Hematopoietic multipotent progenitor cell (in vitro differentiated cells): ENCODE results near the gene SNRPN. TPM values are rescaled to one million over a fixed set of nuclear protein-coding genes. Genes with fewer than 3 reads are reported as not detected.
A peak's percentile ranks its signal among the peaks of the same experiment; 100 is the strongest.
"Not testable (repeated sequence)": the region's sequence is repeated elsewhere in the genome, so short reads cannot be mapped to it uniquely, and the experiment has no call there.

Experiments used
- DNase-seq, 3 donors: peaks; one replicate each; pipeline ENCODE4 v3.0.0-alpha.2; 2011 to 2015; ENCODE audit warnings: low read depth in 2 of 3, low spot score in 2 of 3
- total RNA-seq: library from RNA; depleted of rRNA; stranded (reverse); fragments of >200 nt; gene quantifications from one replicate; pipeline ENCODE4 v1.2.3, GENCODE V29; 2012

Gene SNRPN
- total RNA-seq = 74.9 TPM

DNA sequence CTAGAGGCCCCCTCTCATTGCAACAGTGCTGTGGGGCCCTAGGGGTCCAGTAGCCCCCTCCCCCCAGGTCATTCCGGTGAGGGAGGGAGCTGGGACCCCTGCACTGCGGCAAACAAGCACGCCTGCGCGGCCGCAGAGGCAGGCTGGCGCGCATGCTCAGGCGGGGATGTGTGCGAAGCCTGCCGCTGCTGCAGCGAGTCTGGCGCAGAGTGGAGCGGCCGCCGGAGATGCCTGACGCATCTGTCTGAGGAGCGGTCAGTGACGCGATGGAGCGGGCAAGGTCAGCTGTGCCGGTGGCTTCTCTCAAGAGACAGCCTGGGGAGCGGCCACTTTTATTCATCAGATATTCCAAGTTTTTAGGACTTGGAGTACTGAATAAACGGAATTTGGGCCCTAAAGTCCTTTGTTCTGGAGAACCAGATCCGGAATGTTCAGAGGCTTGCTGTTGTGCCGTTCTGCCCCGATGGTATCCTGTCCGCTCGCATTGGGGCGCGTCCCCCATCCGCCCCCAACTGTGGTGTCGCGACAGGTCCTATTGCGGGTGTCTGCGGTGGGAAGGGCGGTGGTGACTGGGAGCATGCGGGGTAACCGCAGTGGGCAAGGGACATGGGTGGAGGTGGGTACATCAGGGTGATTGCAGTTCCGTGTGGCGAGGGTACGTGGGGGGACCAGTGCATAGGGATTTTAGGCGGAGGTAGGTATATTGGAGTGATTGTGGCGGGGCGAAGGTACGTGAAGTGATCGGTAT, at the start of gene SNRPN, which contains the start of gene SNURF:
Gene SNRPN (plus strand): TSS at position 205 of the 748 bp plus-strand sequence. CDS start 19,467 bp downstream, outside the sequence.
Gene SNURF (plus strand): TSS at position 205 of the 748 bp plus-strand sequence. CDS start 62 bp downstream, at position 267.
- peak; percentile 21 to 43 (median 39) for DNase-seq

GRCh38 chr15:24916305-24917009, 38.3 kb upstream of the SNRPN start:
- DNase-seq = peak in 2 of 3 donors; percentile 75 to 88

DNA sequence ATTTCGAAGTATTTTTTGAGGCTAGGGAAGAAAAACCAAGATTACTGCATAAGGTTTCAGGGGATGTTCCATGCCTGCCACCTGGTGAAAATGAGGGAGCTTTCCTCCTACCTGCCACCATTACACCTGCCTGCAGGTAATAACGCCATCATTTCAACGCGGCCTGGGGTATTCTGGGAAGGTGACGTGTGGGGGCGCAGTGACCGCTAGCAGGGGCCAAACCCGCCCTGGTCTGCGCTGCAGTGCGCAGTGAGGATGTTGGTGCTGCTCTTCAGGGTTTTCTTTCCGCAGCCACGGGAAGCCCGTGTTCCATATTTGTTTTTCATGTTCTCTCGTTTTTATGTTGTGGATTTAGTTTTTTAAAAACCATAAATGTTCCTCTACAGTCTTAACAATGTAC, 37.4 kb upstream of the SNRPN start:
- no peak for DNase-seq

GRCh38 chr15:24919446-24919845, 35.3 kb upstream of the SNRPN start:
- no peak for DNase-seq

GRCh38 chr15:24922781-24923180, 32.0 kb upstream of the SNRPN start:
- DNase-seq = not testable (repeated sequence)

DNA sequence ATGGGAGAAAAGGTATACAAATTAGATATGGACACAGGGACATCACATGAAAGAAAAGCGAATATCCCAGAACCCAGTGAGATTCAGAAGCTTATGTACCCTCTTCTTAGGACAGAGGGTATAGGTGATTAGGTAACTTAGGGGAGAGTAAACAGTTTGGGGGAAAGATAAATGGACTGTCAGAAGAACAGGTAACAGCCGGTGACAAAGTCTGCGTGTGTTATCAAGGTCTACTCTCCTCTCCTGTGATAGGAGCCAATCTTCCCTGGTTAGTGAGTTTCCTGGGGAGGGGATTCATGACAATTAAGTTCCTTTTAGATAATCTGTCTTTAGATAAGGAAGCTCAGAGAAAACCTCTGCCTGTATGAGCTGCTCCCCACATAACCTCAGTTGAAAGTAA, 30.6 kb upstream of the SNRPN start:
- DNase-seq = no peak

DNA sequence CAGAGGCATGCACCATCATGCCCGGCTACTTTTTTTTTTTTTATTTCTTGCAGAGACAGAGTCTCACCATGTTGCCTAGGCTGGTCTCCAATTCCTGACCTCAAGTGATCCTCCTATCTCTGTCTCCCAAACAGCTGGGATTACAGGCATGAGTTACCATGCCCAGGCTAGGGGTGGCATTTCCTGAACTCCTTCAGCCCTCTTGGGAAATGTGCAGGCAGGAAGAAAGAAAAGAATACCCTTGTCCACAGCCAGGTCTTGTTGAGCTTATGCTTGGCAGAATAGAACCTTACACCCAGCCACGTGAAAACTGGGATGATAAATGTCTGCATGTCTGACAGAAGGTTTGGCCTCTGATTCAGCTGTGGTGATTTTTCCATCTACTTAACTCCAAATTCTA, 30.2 kb upstream of the SNRPN start:
- no peak for DNase-seq

- DNase-seq = not testable (repeated sequence)
Measured at GRCh38 chr15:24931874-24932732, 22.7 kb upstream of the SNRPN start.

GRCh38 chr15:24933716-24934115, 21.1 kb upstream of the SNRPN start:
- no peak for DNase-seq

DNA sequence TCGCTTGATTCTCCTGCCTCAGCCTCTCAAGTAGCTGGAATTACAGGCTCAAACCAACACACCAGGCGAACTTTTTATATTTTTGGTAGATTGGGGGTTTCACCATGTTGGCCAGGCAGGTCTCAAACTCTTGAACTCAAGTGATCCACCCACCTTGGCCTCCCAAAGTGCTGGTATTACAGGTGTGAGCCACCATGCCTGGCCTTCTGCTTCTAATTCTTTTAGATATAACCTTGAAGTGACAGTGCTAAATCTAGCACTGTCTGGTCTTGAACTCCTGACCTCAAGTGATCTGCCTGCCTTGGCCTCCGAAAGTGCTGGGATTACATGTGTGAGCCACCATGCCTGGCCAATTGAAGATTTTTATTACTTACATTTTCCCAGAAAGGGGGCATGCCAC, 16.6 kb upstream of the SNRPN start:
- not testable (repeated sequence) for DNase-seq

GRCh38 chr15:24940236-24940635, 14.6 kb upstream of the SNRPN start:
- DNase-seq = no peak

- no peak for DNase-seq
Measured at GRCh38 chr15:24943361-24943760, 11.4 kb upstream of the SNRPN start.

GRCh38 chr15:24944954-24945353, 9.8 kb upstream of the SNRPN start:
- no peak for DNase-seq

- DNase-seq = no peak
Measured at GRCh38 chr15:24945711-24946110, 9.1 kb upstream of the SNRPN start.

DNA sequence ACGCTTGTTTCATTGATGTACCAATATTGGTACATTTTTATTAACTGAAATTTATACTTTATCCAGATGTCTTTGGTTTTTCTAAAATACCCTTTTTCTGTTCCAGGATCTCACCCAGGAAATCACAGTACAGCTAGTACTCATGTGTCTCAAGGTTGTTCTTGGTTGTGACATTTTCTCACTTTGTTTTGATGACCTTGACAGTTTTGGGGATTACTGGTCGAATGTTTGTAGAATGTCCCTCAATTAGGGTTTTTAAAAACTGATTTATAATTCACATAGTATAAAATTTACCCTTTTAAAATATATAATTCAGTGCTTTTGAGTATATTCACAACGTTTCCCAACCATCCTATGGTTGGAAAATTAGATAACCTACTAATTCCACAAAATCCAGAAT, 6.3 kb upstream of the SNRPN start:
- no peak for DNase-seq

DNA sequence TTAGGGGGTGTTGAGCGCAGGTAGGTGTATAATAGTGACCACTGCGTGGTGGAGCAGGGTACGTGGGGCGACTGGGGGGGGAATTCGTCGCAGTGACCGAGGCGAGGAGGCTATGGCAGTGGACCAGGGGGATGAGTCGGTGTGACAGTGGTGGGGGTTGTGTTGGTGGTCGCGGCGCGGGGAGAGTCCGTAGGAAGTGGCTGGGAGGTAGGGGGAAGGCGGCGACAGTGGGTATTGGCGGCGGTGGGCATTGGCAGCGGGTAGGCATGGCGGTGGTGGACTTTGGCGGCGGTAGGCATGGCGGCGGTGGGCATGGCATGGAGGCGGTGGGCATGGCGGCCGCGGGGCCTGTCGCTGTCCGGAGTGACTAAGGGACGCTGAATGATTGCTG, 739 bp downstream of the SNRPN start:
- peak in 2 of 3 donors; percentile 2 to 5 for DNase-seq

DNA sequence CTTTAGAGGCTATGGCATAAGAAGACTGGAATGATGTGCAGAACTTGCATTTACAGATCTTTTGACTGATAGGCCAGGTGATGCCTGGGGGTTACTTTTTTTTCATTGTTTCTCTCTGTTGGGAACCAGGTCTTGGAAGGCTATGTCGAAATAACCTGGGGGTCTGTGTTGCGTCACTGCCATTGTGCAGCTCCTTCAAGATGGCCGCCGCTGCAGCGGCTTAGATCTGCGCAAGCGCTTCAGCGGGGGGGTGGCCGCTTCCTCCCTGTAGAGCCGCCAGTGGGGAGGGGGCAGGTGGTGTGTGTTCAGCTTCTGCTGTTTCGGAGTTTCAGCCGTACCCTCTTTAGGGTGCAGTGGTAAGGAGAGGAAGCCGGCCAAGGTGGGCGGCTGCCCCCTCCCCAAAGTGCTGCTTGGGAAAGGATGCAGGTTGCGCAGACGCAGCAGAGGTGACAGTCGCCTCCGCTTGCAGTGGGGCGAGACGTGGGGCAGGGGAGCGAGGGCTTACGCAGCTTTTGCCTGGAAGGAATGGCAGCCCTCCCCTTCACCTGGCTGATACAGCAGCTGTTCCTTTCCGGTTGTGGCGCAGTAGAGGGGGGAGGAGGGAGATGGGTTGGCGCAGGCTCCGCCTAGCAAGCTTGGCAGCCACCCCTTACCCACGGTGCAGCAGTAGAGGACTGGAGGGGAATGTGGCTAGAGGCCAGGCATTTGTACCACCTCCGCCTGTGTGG, 1.5 kb downstream of the SNRPN start:
- DNase-seq = peak; percentile 37 to 83 (median 67)

DNA sequence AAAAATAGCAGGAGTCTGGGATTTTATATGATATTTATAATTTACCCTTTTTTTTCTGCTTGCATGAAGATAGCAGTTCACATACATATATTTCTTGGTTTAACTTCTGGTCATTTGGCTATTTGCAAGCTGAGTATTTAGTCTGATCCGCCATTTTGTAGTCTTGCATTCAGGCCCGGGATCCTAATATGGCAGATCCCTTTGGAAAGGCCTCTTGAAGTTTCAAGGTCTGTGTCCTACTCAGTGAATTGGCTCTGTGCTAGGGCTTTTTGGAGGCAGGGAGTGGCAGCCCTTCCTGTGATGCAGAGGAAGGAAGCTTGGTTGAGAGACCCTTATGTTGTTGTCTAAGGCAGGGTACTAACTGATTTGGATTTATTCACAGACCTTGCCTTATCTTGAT, 2.9 kb downstream of the SNRPN start:
- DNase-seq = no peak

DNA sequence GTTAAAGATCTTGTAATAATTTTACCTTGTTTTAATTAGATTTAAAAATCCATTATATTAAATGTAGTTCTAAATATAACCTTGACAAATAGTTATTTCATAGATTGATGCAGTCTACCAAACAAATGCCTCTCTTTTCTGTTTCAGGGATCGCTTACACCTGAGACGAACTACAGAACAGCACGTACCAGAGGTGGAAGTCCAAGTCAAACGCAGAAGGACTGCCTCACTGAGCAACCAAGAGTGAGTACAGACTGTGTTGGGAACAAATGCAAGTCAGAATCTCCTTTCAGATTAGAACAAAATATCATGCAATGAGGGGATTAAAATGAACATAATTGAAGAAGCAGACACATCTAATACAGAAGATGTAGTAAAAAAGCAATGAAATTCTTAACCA, 7.2 kb downstream of the SNRPN start:
- no peak for DNase-seq

GRCh38 chr15:24962880-24963279, 8.1 kb downstream of the SNRPN start:
- DNase-seq = no peak
